Activated T-helper 1 cell treated with Interleukin-2 at 50 U/mL for 16 hours (primary cell): Measurements from ENCODE around the gene SNN.

Experiments used
- DNase-seq: peaks from one replicate; pipeline ENCODE4 v3.0.0-alpha.2; 2020; ENCODE audit warnings: low read depth

SNN gene

GRCh38 chr16:11679941-11680911 lies 12.0 kb downstream of the SNN start:
- no peak for DNase-seq

- no peak for DNase-seq
Measured at GRCh38 chr16:11681556-11681955, 13.3 kb downstream of the SNN start.

GRCh38 chr16:11681976-11682654 lies 13.9 kb downstream of the SNN start:
- no peak for DNase-seq

- DNase-seq = no peak
Measured at GRCh38 chr16:11682655-11683096, 14.4 kb downstream of the SNN start.

- no peak for DNase-seq
Measured at GRCh38 chr16:11683145-11683544, 14.9 kb downstream of the SNN start.

- DNase-seq = no peak
Measured at GRCh38 chr16:11684231-11685025, 16.2 kb downstream of the SNN start.

GRCh38 chr16:11685844-11686618 lies 17.8 kb downstream of the SNN start:
- DNase-seq = no peak

- no peak for DNase-seq
Measured at GRCh38 chr16:11686713-11687380, 18.6 kb downstream of the SNN start.

- no peak for DNase-seq
Measured at GRCh38 chr16:11687601-11688519, 19.6 kb downstream of the SNN start.

GRCh38 chr16:11688520-11688886 lies 20.2 kb downstream of the SNN start:
- no peak for DNase-seq

GRCh38 chr16:11689031-11689840 lies 21.0 kb downstream of the SNN start:
- no peak for DNase-seq

GRCh38 chr16:11691235-11691634 lies 23.0 kb downstream of the SNN start:
- no peak for DNase-seq

- no peak for DNase-seq
Measured at GRCh38 chr16:11691771-11692170, 23.5 kb downstream of the SNN start.

GRCh38 chr16:11692171-11692570 lies 23.9 kb downstream of the SNN start:
- DNase-seq = no peak

- DNase-seq = no peak
Measured at GRCh38 chr16:11692651-11693050, 24.4 kb downstream of the SNN start.

GRCh38 chr16:11696266-11697012 lies 28.2 kb downstream of the SNN start:
- DNase-seq = no peak

GRCh38 chr16:11697319-11697718 lies 29.1 kb downstream of the SNN start:
- no peak for DNase-seq

GRCh38 chr16:11698271-11698689 lies 30.0 kb downstream of the SNN start:
- no peak for DNase-seq
